H9 (cell line): ENCODE measurements around the gene ANGPTL8. TPM values are rescaled to one million over a fixed set of nuclear protein-coding genes. Genes with fewer than 3 reads are reported as not detected.

ENCODE experiments used
- DNase-seq: peaks from one replicate; pipeline ENCODE4 v3.0.0-alpha.2; 2017
- H2AFZ ChIP-seq: one replicate; pipeline ENCODE4 v1.6.1; 2013; ENCODE audit warnings: mild to moderate bottlenecking, low read length, control low read depth, moderate library complexity
- H2AK5ac ChIP-seq: 2 replicates; pipeline ENCODE4 v1.6.1; 2013; ENCODE audit warnings: low read length, control low read depth, mixed read lengths; ENCODE audit not compliant: insufficient read length
- H2BK120ac ChIP-seq: one replicate; pipeline ENCODE4 v1.6.1; 2013; ENCODE audit warnings: low read depth, mild to moderate bottlenecking, low read length, control low read depth, inconsistent platforms; ENCODE audit not compliant: poor library complexity, severe bottlenecking
- H2BK12ac ChIP-seq: 2 replicates; pipeline ENCODE4 v1.6.1; 2013; ENCODE audit warnings: low read length, control low read depth, mixed read lengths, low read depth; ENCODE audit not compliant: insufficient read length
- H2BK15ac ChIP-seq: 2 replicates; pipeline ENCODE4 v1.6.1; 2013; ENCODE audit warnings: low read depth, low read length, control low read depth
- H2BK20ac ChIP-seq: one replicate; pipeline ENCODE4 v1.6.1; 2013; ENCODE audit warnings: low read depth, mild to moderate bottlenecking, low read length, control low read depth, inconsistent platforms; ENCODE audit not compliant: poor library complexity, severe bottlenecking
- H2BK5ac ChIP-seq: 2 replicates; pipeline ENCODE4 v1.6.1; 2013; ENCODE audit warnings: low read length, control low read depth, mixed read lengths; ENCODE audit not compliant: insufficient read length
- H3K14ac ChIP-seq: 2 replicates; pipeline ENCODE4 v1.6.1; 2013; ENCODE audit warnings: low read length, control low read depth; ENCODE audit not compliant: insufficient read depth
- H3K18ac ChIP-seq: 2 replicates; pipeline ENCODE4 v1.6.1; 2013; ENCODE audit warnings: low read depth, mild to moderate bottlenecking, mixed read lengths, low read length, control low read depth; ENCODE audit not compliant: insufficient read length
- H3K23ac ChIP-seq: 2 replicates; pipeline ENCODE4 v1.6.1; 2013; ENCODE audit warnings: low read length, control low read depth, mixed read lengths, low read depth; ENCODE audit not compliant: insufficient read length
- H3K23me2 ChIP-seq: 2 replicates; pipeline ENCODE4 v1.6.1; 2013; ENCODE audit warnings: low read depth, mild to moderate bottlenecking, mixed read lengths, low read length, control low read depth; ENCODE audit not compliant: insufficient read length, poor library complexity, severe bottlenecking
- H3K27ac ChIP-seq: 2 replicates; pipeline ENCODE4 v1.5.1; 2013; ENCODE audit warnings: low read length, control low read depth, mixed read lengths, low read depth; ENCODE audit not compliant: insufficient read length
- H3K27me3 ChIP-seq: 2 replicates; pipeline ENCODE4 v1.6.1; 2013; ENCODE audit warnings: low read length, control low read depth, inconsistent platforms; ENCODE audit not compliant: insufficient read depth
- H3K4ac ChIP-seq: 2 replicates; pipeline ENCODE4 v1.6.1; 2013; ENCODE audit warnings: low read depth, mild to moderate bottlenecking, control low read depth, inconsistent platforms, low read length, moderate library complexity
- H3K4me1 ChIP-seq: 2 replicates; pipeline ENCODE4 v1.6.1; 2013; ENCODE audit warnings: low read length, control low read depth, inconsistent platforms; ENCODE audit not compliant: insufficient read depth
- H3K4me2 ChIP-seq: 2 replicates; pipeline ENCODE4 v1.6.1; 2013; ENCODE audit warnings: low read length, control low read depth, mixed read lengths; ENCODE audit not compliant: insufficient read length, insufficient read depth
- H3K56ac ChIP-seq: 2 replicates; pipeline ENCODE4 v1.6.1; 2013; ENCODE audit warnings: low read depth, mild to moderate bottlenecking, mixed read lengths, low read length, control low read depth; ENCODE audit not compliant: insufficient read length
- H3K79me1 ChIP-seq: 2 replicates; pipeline ENCODE4 v1.6.1; 2013; ENCODE audit warnings: low read depth, mild to moderate bottlenecking, moderate library complexity, low read length, control low read depth, inconsistent platforms; ENCODE audit not compliant: insufficient read depth, poor library complexity, severe bottlenecking
- H3K79me2 ChIP-seq: 2 replicates; pipeline ENCODE4 v1.6.1; 2013; ENCODE audit warnings: low read length, control low read depth, inconsistent platforms; ENCODE audit not compliant: insufficient read depth
- H3K9ac ChIP-seq: 2 replicates; pipeline ENCODE4 v1.6.1; 2013; ENCODE audit warnings: low read length, control low read depth, mixed read lengths; ENCODE audit not compliant: insufficient read length; ENCODE audit errors: extremely low read depth
- H3K9me3 ChIP-seq: one replicate; pipeline ENCODE4 v1.6.1; 2013; ENCODE audit warnings: low read depth, low read length, inconsistent platforms; ENCODE audit not compliant: control insufficient read depth
- H3T11ph ChIP-seq: one replicate; pipeline ENCODE4 v1.6.1; 2013; ENCODE audit warnings: mild to moderate bottlenecking, low read length, control low read depth, inconsistent platforms
- H4K20me1 ChIP-seq: one replicate; pipeline ENCODE4 v1.6.1; 2013; ENCODE audit not compliant: control insufficient read depth, insufficient read length, insufficient read depth
- H4K5ac ChIP-seq: 2 replicates; pipeline ENCODE4 v1.6.1; 2013; ENCODE audit warnings: low read depth, mild to moderate bottlenecking, mixed read lengths, low read length, control low read depth; ENCODE audit not compliant: insufficient read length
- H4K8ac ChIP-seq: replicated peaks from 2 replicates; pipeline ENCODE4 v1.6.1; 2013; ENCODE audit warnings: low read length, control low read depth, mixed read lengths, low read depth; ENCODE audit not compliant: insufficient read length
- H4K91ac ChIP-seq: 2 replicates; pipeline ENCODE4 v1.6.1; 2013; ENCODE audit warnings: low read depth, mild to moderate bottlenecking, moderate library complexity, mixed read lengths, low read length, control low read depth; ENCODE audit not compliant: insufficient read length
- H3K27ac Mint-ChIP-seq, 3 experiments: 2 replicates in 2 of 3; 3 replicates in 1 of 3; pipeline ENCODE4 v1.8.0; 2020 to 2021; ENCODE audit warnings: mixed read lengths in 3 of 3, mild to moderate bottlenecking in 1 of 3, moderate library complexity in 1 of 3
- H3K27me3 Mint-ChIP-seq: 2 replicates; pipeline ENCODE4 v1.8.0; 2021; ENCODE audit warnings: low read depth, mild to moderate bottlenecking, moderate library complexity, mixed read lengths
- H3K36me3 Mint-ChIP-seq, 3 experiments: 2 replicates in 2 of 3; 3 replicates in 1 of 3; pipeline ENCODE4 v1.8.0; 2020 to 2021; ENCODE audit warnings: low read depth in 3 of 3, mixed read lengths in 3 of 3; ENCODE audit not compliant: insufficient read depth in 1 of 3
- H3K4me1 Mint-ChIP-seq, 2 experiments: 2 replicates each; pipeline ENCODE4 v1.8.0; 2020; ENCODE audit warnings: mixed read lengths in 2 of 2
- H3K4me3 Mint-ChIP-seq, 2 experiments: 2 replicates in 1 of 2; 3 replicates in 1 of 2; pipeline ENCODE4 v1.8.0; 2020 to 2021; ENCODE audit warnings: mild to moderate bottlenecking in 2 of 2, mixed read lengths in 2 of 2, moderate library complexity in 1 of 2
- H3K9me3 Mint-ChIP-seq, 2 experiments: 2 replicates in 1 of 2; 3 replicates in 1 of 2; pipeline ENCODE4 v1.8.0; 2020; ENCODE audit warnings: mild to moderate bottlenecking in 2 of 2, mixed read lengths in 2 of 2, moderate library complexity in 1 of 2
- WGBS: extraction: QIAGEN DNeasy Blood & Tissue Kit; methylation state at CpG from one replicate; pipeline ENCODE4 v1.1.7; 2013; ENCODE audit warnings: missing lambda C conversion rate, low lambda C conversion rate, mixed read lengths; ENCODE audit not compliant: insufficient read length; ENCODE audit errors: extremely low coverage; 5-methylcytosine and 5-hydroxymethylcytosine counted together
- total RNA-seq: library from RNA; stranded (reverse); gene quantifications from 2 replicates; pipeline ENCODE4 v1.2.1, GENCODE V29; 2021
- TF ChIP-seq, protein P1 (sequence below): fragments of 200-600 bp; sonication (generic); conservative IDR thresholded peaks from 3 replicates; pipeline ENCODE4 v1.8.0; 2021; ENCODE audit warnings: antibody characterized with exemption, mild to moderate bottlenecking

Gene ANGPTL8
- total RNA-seq, 1 experiment from 2014 or later: not detected

- Histone ChIP-seq H3K4me2 (no peak overlapping the region), H4K91ac (no peak overlapping the region), H3K79me1 (no peaks in the 10 kb centered on the region), H2BK5ac (no peak overlapping the region), H3K23ac (no peak overlapping the region), H3K79me2 (no peaks in the 10 kb centered on the region), H2BK12ac (no peak overlapping the region), H2AFZ (no peak overlapping the region), H3K4ac (no peak overlapping the region), H2BK15ac (no peak overlapping the region), H3K27me3 (no peaks in the 10 kb centered on the region), H3K9ac (no peak overlapping the region), H4K20me1 (no peaks in the 10 kb centered on the region), H2BK120ac (no peak overlapping the region), H3K14ac (no peak overlapping the region), H3K4me1 (no peaks in the 10 kb centered on the region), H3K23me2 (no peaks in the 10 kb centered on the region), H2BK20ac (no peak overlapping the region), H3K18ac (no peak overlapping the region), H4K8ac (no peak overlapping the region), H3K27ac (no peak overlapping the region), H3K56ac (no peak overlapping the region), H3T11ph (no peak overlapping the region), H2AK5ac (no peak overlapping the region), H4K5ac (no peak overlapping the region), H3K9me3 (no peaks in the 10 kb centered on the region)
- no peak for DNase-seq
- no CpG with 5 or more reads among the region's 15 CpGs for WGBS
- H3K4me3 Mint-ChIP-seq: no peak overlapping the region
- H3K9me3 Mint-ChIP-seq: no peaks in the 10 kb centered on the region
- TF ChIP-seq, protein P1, sequence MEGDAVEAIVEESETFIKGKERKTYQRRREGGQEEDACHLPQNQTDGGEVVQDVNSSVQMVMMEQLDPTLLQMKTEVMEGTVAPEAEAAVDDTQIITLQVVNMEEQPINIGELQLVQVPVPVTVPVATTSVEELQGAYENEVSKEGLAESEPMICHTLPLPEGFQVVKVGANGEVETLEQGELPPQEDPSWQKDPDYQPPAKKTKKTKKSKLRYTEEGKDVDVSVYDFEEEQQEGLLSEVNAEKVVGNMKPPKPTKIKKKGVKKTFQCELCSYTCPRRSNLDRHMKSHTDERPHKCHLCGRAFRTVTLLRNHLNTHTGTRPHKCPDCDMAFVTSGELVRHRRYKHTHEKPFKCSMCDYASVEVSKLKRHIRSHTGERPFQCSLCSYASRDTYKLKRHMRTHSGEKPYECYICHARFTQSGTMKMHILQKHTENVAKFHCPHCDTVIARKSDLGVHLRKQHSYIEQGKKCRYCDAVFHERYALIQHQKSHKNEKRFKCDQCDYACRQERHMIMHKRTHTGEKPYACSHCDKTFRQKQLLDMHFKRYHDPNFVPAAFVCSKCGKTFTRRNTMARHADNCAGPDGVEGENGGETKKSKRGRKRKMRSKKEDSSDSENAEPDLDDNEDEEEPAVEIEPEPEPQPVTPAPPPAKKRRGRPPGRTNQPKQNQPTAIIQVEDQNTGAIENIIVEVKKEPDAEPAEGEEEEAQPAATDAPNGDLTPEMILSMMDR: no peak
- H3K27ac Mint-ChIP-seq: no peak overlapping the region
- H3K36me3 Mint-ChIP-seq: peaks cover 4 to 33% (median 27%) of the 10 kb centered on the region in 3 experiments; a peak in 6 of 7 replicates
- H3K27me3 Mint-ChIP-seq: no peaks in the 10 kb centered on the region
- H3K4me1 Mint-ChIP-seq: peaks cover 5 to 11% of the 10 kb centered on the region in 2 experiments
Observed at GRCh38 chr19:11233073-11233472, 6.3 kb upstream of the ANGPTL8 start.
